ENCODE measurements around the gene FCSK.

DNA sequence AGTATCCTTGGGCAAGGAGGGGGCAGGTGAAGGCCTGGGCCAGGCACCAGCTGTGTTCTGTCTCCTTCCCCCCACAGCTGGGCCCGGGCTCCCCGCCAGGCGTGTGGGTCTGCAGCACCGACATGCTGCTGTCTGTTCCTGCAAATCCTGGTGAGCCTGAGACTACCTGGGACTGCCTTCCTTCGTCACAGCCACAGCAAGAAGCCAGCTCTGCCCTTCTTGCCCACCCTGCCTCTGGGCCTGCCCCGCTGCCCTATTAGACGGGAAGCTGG, 12.3 kb downstream of the FCSK start:
- TF ChIP-seq, protein P1, sequence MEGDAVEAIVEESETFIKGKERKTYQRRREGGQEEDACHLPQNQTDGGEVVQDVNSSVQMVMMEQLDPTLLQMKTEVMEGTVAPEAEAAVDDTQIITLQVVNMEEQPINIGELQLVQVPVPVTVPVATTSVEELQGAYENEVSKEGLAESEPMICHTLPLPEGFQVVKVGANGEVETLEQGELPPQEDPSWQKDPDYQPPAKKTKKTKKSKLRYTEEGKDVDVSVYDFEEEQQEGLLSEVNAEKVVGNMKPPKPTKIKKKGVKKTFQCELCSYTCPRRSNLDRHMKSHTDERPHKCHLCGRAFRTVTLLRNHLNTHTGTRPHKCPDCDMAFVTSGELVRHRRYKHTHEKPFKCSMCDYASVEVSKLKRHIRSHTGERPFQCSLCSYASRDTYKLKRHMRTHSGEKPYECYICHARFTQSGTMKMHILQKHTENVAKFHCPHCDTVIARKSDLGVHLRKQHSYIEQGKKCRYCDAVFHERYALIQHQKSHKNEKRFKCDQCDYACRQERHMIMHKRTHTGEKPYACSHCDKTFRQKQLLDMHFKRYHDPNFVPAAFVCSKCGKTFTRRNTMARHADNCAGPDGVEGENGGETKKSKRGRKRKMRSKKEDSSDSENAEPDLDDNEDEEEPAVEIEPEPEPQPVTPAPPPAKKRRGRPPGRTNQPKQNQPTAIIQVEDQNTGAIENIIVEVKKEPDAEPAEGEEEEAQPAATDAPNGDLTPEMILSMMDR (conservative IDR thresholded peaks at IDR 0.05), result no peak
- TF ChIP-seq ZFX (IDR thresholded peaks at IDR 0.05), result no peak

Measured in C4-2B (cell line).